ENCODE measurements around the gene POLR2A.

Gene POLR2A

GRCh38 chr17:7508145-7508544 is 24.0 kb downstream of the POLR2A start:
- H3K27ac ChIP-seq: no peak overlapping the region
- H3K4me3 ChIP-seq (ENCODE audit: low read depth, low read length): no peak overlapping the region
- no peaks in the 10 kb centered on the region for H3K9me3 ChIP-seq (ENCODE audit: severe bottlenecking)
- TF ChIP-seq CTCF (IDR thresholded peaks at IDR 0.05; ENCODE audit: low read depth, low read length): no peak
- H3K36me3 ChIP-seq: peaks cover 98% of the 10 kb centered on the region
- no peak for DNase-seq
- no peaks in the 10 kb centered on the region for H3K27me3 ChIP-seq (ENCODE audit: insufficient read depth, low read depth, severe bottlenecking)

- TF ChIP-seq CTCF (IDR thresholded peaks at IDR 0.05; ENCODE audit: low read depth, low read length): no peak
- Histone ChIP-seq H3K27ac (no peak overlapping the region), H3K36me3 (peaks cover 97% of the 10 kb centered on the region), H3K4me3 (ENCODE audit: low read depth, low read length) (no peak overlapping the region), H3K9me3 (ENCODE audit: severe bottlenecking) (no peaks in the 10 kb centered on the region), H3K27me3 (ENCODE audit: insufficient read depth, low read depth, severe bottlenecking) (no peaks in the 10 kb centered on the region)
- no peak for DNase-seq
These were observed 24.7 kb downstream of the POLR2A start for GRCh38 chr17:7508846-7509245.

GRCh38 chr17:7509937-7510336 is 25.8 kb downstream of the POLR2A start:
- Histone ChIP-seq H3K36me3 (peaks cover 94% of the 10 kb centered on the region), H3K9me3 (ENCODE audit: severe bottlenecking) (no peaks in the 10 kb centered on the region), H3K27ac (no peak overlapping the region), H3K27me3 (ENCODE audit: insufficient read depth, low read depth, severe bottlenecking) (no peaks in the 10 kb centered on the region), H3K4me3 (ENCODE audit: low read depth, low read length) (no peak overlapping the region)
- no peak for TF ChIP-seq CTCF (IDR thresholded peaks at IDR 0.05; ENCODE audit: low read depth, low read length)
- no peak for DNase-seq

- no peak overlapping the region for H3K4me3 ChIP-seq (ENCODE audit: low read depth, low read length)
- no peaks in the 10 kb centered on the region for H3K27me3 ChIP-seq (ENCODE audit: insufficient read depth, low read depth, severe bottlenecking)
- DNase-seq: no peak
- no peaks in the 10 kb centered on the region for H3K9me3 ChIP-seq (ENCODE audit: severe bottlenecking)
- H3K27ac ChIP-seq: no peak overlapping the region
- H3K36me3 ChIP-seq: peaks cover 89% of the 10 kb centered on the region
- no peak for TF ChIP-seq CTCF (IDR thresholded peaks at IDR 0.05; ENCODE audit: low read depth, low read length)
These were observed 26.9 kb downstream of the POLR2A start for GRCh38 chr17:7511108-7511507.

GRCh38 chr17:7512105-7512504 is 27.9 kb downstream of the POLR2A start:
- Histone ChIP-seq H3K36me3 (peaks cover 81% of the 10 kb centered on the region), H3K4me3 (ENCODE audit: low read depth, low read length) (no peak overlapping the region), H3K27me3 (ENCODE audit: insufficient read depth, low read depth, severe bottlenecking) (no peaks in the 10 kb centered on the region), H3K27ac (no peak overlapping the region), H3K9me3 (ENCODE audit: severe bottlenecking) (no peaks in the 10 kb centered on the region)
- DNase-seq: no peak
- no peak for TF ChIP-seq CTCF (IDR thresholded peaks at IDR 0.05; ENCODE audit: low read depth, low read length)

- H3K36me3 ChIP-seq: peaks cover 72% of the 10 kb centered on the region
- no peak overlapping the region for H3K27ac ChIP-seq
These were observed 28.8 kb downstream of the POLR2A start for GRCh38 chr17:7512824-7513540.

More at GRCh38 chr17:7512824-7513540, 28.8 kb downstream of the POLR2A start:
- no peak for TF ChIP-seq CTCF (IDR thresholded peaks at IDR 0.05; ENCODE audit: low read depth, low read length)
- H3K27me3 ChIP-seq (ENCODE audit: insufficient read depth, low read depth, severe bottlenecking): no peaks in the 10 kb centered on the region
- no peak for DNase-seq
- no peak overlapping the region for H3K4me3 ChIP-seq (ENCODE audit: low read depth, low read length)
- no peaks in the 10 kb centered on the region for H3K9me3 ChIP-seq (ENCODE audit: severe bottlenecking)
